ENCODE data around the gene PGBD5.

- TF ChIP-seq CTCF (IDR thresholded peaks at IDR 0.05): no peak
- TF ChIP-seq POLR2A (IDR thresholded peaks at IDR 0.05): no peak
- no peak for TF ChIP-seq POLR2AphosphoS5 (IDR thresholded peaks at IDR 0.05)
- TF ChIP-seq EP300 (IDR thresholded peaks at IDR 0.05; ENCODE audit: low read depth): no peak
These were observed 32.0 kb downstream of the PGBD5 start for GRCh38 chr1:230394134-230394533.

Measured in transverse colon (tissue), 4 donors.